DOHH2 (cell line): ENCODE measurements around the gene RASIP1.

Experiments used
- H3F3A ChIP-seq: fragments of 200-600 bp; sonication (generic), shearing (Covaris generic); 2 replicates; pipeline ENCODE4 v1.6.0; 2016; ENCODE audit warnings: antibody characterized with exemption, mild to moderate bottlenecking; ENCODE audit not compliant: control insufficient read depth, insufficient read depth
- H3K27ac ChIP-seq: fragments of 200-600 bp; sonication (generic); 2 replicates; pipeline ENCODE4 v1.5.1; 2014; ENCODE audit warnings: low read depth, mild to moderate bottlenecking, low read length, moderate library complexity
- H3K27me3 ChIP-seq: fragments of 200-600 bp; sonication (generic); 2 replicates; pipeline ENCODE4 v1.6.1; 2014; ENCODE audit warnings: mild to moderate bottlenecking, low read length, mixed read lengths; ENCODE audit not compliant: control insufficient read depth
- H3K36me3 ChIP-seq: fragments of 200-600 bp; sonication (generic); 2 replicates; pipeline ENCODE4 v1.6.1; 2014; ENCODE audit warnings: mild to moderate bottlenecking, low read length, moderate library complexity, mixed read lengths; ENCODE audit not compliant: control insufficient read depth
- H3K4me1 ChIP-seq: fragments of 200-600 bp; sonication (generic); 2 replicates; pipeline ENCODE4 v1.6.1; 2014; ENCODE audit warnings: mild to moderate bottlenecking, low read length, mixed read lengths; ENCODE audit not compliant: control insufficient read depth
- H3K4me2 ChIP-seq: fragments of 200-600 bp; sonication (generic); 2 replicates; pipeline ENCODE4 v1.6.0; 2014; ENCODE audit warnings: mild to moderate bottlenecking, low read length, moderate library complexity
- H3K4me3 ChIP-seq: fragments of 200-600 bp; sonication (generic); 2 replicates; pipeline ENCODE4 v1.5.1; 2014; ENCODE audit warnings: mild to moderate bottlenecking, low read length, mixed read lengths
- H3K79me2 ChIP-seq: fragments of 200-600 bp; sonication (generic); 2 replicates; pipeline ENCODE4 v1.6.1; 2014; ENCODE audit warnings: mild to moderate bottlenecking, low read length, mixed read lengths; ENCODE audit not compliant: control insufficient read depth
- H3K9me2 ChIP-seq: fragments of 200-600 bp; sonication (generic); replicated peaks from 2 replicates; pipeline ENCODE4 v1.6.1; 2014; ENCODE audit warnings: mild to moderate bottlenecking, low read length, mixed read lengths; ENCODE audit not compliant: control insufficient read depth
- H3K9me3 ChIP-seq: fragments of 200-600 bp; sonication (generic); 2 replicates; pipeline ENCODE4 v1.6.1; 2014; ENCODE audit warnings: antibody characterized with exemption, low read length, mixed read lengths; ENCODE audit not compliant: control insufficient read depth, insufficient read depth
- H4K20me1 ChIP-seq: fragments of 200-600 bp; sonication (generic); 2 replicates; pipeline ENCODE4 v1.6.0; 2014; ENCODE audit warnings: low read depth, mild to moderate bottlenecking, antibody characterized with exemption, low read length, moderate library complexity; ENCODE audit not compliant: control insufficient read depth, insufficient read depth
- CTCF ChIP-seq: fragments of 200-600 bp; sonication (generic); IDR thresholded peaks from one replicate; pipeline ENCODE4 v1.5.1; 2014; ENCODE audit warnings: antibody characterized with exemption, mild to moderate bottlenecking, low read depth, low read length; ENCODE audit not compliant: poor library complexity, severe bottlenecking
- EZH2phosphoT487 ChIP-seq: fragments of 200-600 bp; sonication (generic); IDR thresholded peaks from 2 replicates; pipeline ENCODE4 v1.6.1; 2017; ENCODE audit warnings: borderline replicate concordance, mild to moderate bottlenecking, antibody characterized with exemption, low read length, moderate library complexity, mixed read lengths

RASIP1 gene

GRCh38 chr19:48726556-48726955 is 13.9 kb downstream of the RASIP1 start:
- peak overlapping the region; percentile 61 for H3K4me2 ChIP-seq

GRCh38 chr19:48724796-48725753 is 15.3 kb downstream of the RASIP1 start:
- TF ChIP-seq EZH2phosphoT487 (no peak), CTCF (no peak)
- no peaks in the 10 kb centered on the region for H4K20me1 ChIP-seq
- peaks cover 9% of the 10 kb centered on the region for H3F3A ChIP-seq
- peak overlapping the region; percentile 25 for H3K4me3 ChIP-seq
- no peaks in the 10 kb centered on the region for H3K27me3 ChIP-seq
- H3K27ac ChIP-seq = peak overlapping the region; percentile 80
- H3K4me2 ChIP-seq = peak overlapping the region; percentile 61
- H3K36me3 ChIP-seq = peaks cover 15% of the 10 kb centered on the region
- H3K9me2 ChIP-seq = no peaks in the 10 kb centered on the region
- peaks cover 16% of the 10 kb centered on the region for H3K9me3 ChIP-seq
- H3K79me2 ChIP-seq = no peaks in the 10 kb centered on the region
- H3K4me1 ChIP-seq = peaks cover 39% of the 10 kb centered on the region

More at GRCh38 chr19:48726556-48726955, 13.9 kb downstream of the RASIP1 start:
- Histone ChIP-seq H3K27ac (peak overlapping the region; percentile 80), H3K9me2 (no peaks in the 10 kb centered on the region), H3K79me2 (no peaks in the 10 kb centered on the region), H3K9me3 (peaks cover 16% of the 10 kb centered on the region), H3F3A (peaks cover 9% of the 10 kb centered on the region), H3K4me1 (peaks cover 30% of the 10 kb centered on the region), H3K36me3 (peaks cover 15% of the 10 kb centered on the region), H3K4me3 (peak overlapping the region; percentile 25), H3K27me3 (no peaks in the 10 kb centered on the region), H4K20me1 (no peaks in the 10 kb centered on the region)
- TF ChIP-seq CTCF (no peak), EZH2phosphoT487 (no peak)

GRCh38 chr19:48722196-48722708 is 18.2 kb downstream of the RASIP1 start:
- no peak overlapping the region for H3K4me3 ChIP-seq
- H4K20me1 ChIP-seq = no peaks in the 10 kb centered on the region
- H3K27ac ChIP-seq = no peak overlapping the region
- H3K9me2 ChIP-seq = no peaks in the 10 kb centered on the region
- peaks cover 43% of the 10 kb centered on the region for H3K4me1 ChIP-seq
- no peak overlapping the region for H3K4me2 ChIP-seq
- no peak for TF ChIP-seq CTCF
- TF ChIP-seq EZH2phosphoT487 = no peak
- H3F3A ChIP-seq = peaks cover 9% of the 10 kb centered on the region
- peaks cover 15% of the 10 kb centered on the region for H3K9me3 ChIP-seq
- peaks cover 15% of the 10 kb centered on the region for H3K36me3 ChIP-seq
- no peaks in the 10 kb centered on the region for H3K79me2 ChIP-seq
- H3K27me3 ChIP-seq = no peaks in the 10 kb centered on the region
